Lower lobe of right lung (tissue), 2 donors: ENCODE data around the gene CPNE2. TPM values are rescaled to one million over a fixed set of nuclear protein-coding genes. Genes with fewer than 3 reads are reported as not detected.

Experiments used
- ATAC-seq, 2 donors: fragments of 200-7000 bp; cut with Tn5 transposase; one replicate each; pipeline ENCODE4 v1.9.1; 2020 to 2022; ENCODE audit warnings: mild to moderate bottlenecking in 2 of 2, moderate library complexity in 2 of 2
- DNase-seq: peaks from one replicate; pipeline ENCODE4 v3.0.0-alpha.2; 2020
- H3K27ac ChIP-seq: fragments of 200-600 bp; one replicate; pipeline ENCODE4 v1.8.0; 2022
- H3K27me3 ChIP-seq: fragments of 200-600 bp; one replicate; pipeline ENCODE4 v1.8.0; 2022; ENCODE audit warnings: low read depth
- H3K36me3 ChIP-seq: fragments of 200-600 bp; one replicate; pipeline ENCODE4 v1.8.0; 2022; ENCODE audit warnings: mild to moderate bottlenecking
- H3K4me1 ChIP-seq: fragments of 200-600 bp; one replicate; pipeline ENCODE4 v1.8.0; 2022
- H3K4me3 ChIP-seq: fragments of 200-600 bp; one replicate; pipeline ENCODE4 v1.8.0; 2022; ENCODE audit warnings: mild to moderate bottlenecking
- H3K9me3 ChIP-seq: fragments of 200-600 bp; one replicate; pipeline ENCODE4 v1.8.0; 2022
- intact Hi-C: fragments of 100-400 bp; cut with DNase I; formaldehyde crosslinking; loops from one replicate; pipeline ENCODE4 v1.11.0; 2022
- total RNA-seq: library from RNA; stranded (reverse); fragmentation: NEBNext Ultra II Directional; extraction: Animal tissue kit (Norgen Biotek cat#: 25700); gene quantifications from one replicate; pipeline ENCODE4 v1.2.1, GENCODE V29; 2021
- TF ChIP-seq, protein P1 (sequence below): fragments of 200-600 bp; IDR thresholded peaks from one replicate; pipeline ENCODE4 v1.8.0; 2022; ENCODE audit warnings: antibody characterized with exemption, mild to moderate bottlenecking
- donor health status: DM: no; HTN: yes; CAD: no; lungs with severe emphysema.

CPNE2 gene
- total RNA-seq, 1 donor from 2014 or later, result 55.3 TPM

DNA sequence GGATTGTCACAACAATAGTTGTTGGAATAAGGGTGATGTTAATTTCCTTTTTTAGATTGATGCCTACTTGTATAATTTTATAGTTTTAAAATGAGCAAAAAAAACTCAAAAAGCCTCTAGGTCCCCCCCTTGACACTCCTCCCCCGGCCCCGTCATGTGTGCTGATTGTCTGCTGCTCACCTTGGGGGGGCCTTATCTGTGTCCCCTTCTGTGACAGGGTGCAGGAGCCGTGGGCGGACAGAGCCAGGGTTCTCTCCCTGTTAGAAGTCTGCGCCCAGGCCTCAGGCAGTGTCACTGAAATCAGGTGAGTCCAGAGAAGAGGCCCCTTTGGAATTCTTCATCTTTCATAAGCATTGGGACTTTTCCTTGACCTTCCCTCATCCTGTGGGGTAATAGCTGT, 27.4 kb upstream of the CPNE2 start:
- Histone ChIP-seq H3K27me3 (no peaks in the 10 kb centered on the region), H3K36me3 (peaks cover 12% of the 10 kb centered on the region), H3K4me1 (peaks cover 20% of the 10 kb centered on the region), H3K4me3 (no peak overlapping the region), H3K27ac (no peak overlapping the region), H3K9me3 (no peaks in the 10 kb centered on the region)
- TF ChIP-seq, protein P1, sequence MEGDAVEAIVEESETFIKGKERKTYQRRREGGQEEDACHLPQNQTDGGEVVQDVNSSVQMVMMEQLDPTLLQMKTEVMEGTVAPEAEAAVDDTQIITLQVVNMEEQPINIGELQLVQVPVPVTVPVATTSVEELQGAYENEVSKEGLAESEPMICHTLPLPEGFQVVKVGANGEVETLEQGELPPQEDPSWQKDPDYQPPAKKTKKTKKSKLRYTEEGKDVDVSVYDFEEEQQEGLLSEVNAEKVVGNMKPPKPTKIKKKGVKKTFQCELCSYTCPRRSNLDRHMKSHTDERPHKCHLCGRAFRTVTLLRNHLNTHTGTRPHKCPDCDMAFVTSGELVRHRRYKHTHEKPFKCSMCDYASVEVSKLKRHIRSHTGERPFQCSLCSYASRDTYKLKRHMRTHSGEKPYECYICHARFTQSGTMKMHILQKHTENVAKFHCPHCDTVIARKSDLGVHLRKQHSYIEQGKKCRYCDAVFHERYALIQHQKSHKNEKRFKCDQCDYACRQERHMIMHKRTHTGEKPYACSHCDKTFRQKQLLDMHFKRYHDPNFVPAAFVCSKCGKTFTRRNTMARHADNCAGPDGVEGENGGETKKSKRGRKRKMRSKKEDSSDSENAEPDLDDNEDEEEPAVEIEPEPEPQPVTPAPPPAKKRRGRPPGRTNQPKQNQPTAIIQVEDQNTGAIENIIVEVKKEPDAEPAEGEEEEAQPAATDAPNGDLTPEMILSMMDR, result no peak
- ATAC-seq (no peak), DNase-seq (no peak)
- intact Hi-C loops, result no loop called here

DNA sequence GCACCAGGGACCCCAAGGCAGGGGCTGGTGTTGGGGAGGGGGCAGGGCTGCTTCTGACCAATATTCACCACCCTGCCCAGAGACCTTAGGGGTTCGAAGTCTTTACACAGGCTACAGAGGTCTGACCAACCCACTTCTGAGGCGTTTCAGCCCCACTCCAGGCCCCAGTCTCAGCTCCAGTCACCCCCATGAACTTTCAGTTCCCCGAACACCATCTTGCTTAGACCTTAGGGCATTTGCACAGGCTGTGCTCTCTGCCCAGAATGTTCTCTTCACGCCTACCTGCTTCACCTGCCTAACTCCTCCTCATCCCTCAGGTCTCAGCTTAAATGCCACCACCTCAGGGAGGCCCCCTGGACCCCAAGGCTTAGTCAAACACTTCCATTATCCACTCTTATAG, 25.8 kb upstream of the CPNE2 start:
- H3K27ac ChIP-seq, result no peak overlapping the region
- DNase-seq (no peak), ATAC-seq (no peak)
- intact Hi-C loops, result no loop called here
- H3K36me3 ChIP-seq, result peaks cover 12% of the 10 kb centered on the region
- peaks cover 7% of the 10 kb centered on the region for H3K4me1 ChIP-seq
- H3K27me3 ChIP-seq, result no peaks in the 10 kb centered on the region
- H3K4me3 ChIP-seq, result no peak overlapping the region
- TF ChIP-seq, protein P1, result no peak
- H3K9me3 ChIP-seq, result no peaks in the 10 kb centered on the region

DNA sequence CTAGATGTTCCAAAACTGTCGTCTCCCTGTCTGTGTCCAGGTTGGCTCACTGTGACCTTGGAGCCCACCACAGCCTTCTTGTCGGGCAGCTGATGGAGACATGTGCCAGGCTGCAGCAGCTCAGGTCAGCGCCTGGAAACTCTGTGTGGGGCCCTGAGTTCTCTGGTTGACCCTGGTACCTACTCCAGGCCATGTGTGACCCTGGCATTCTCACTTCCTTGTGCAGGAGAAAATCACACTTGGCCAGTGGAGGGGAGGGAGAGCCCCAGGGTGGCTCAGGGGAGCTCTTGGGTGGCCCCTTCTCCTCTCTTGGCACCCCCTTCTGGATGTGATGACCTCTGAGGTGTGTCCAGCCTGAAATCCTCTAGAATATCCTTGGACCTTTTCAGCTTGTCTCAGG, 25.0 kb upstream of the CPNE2 start:
- DNase-seq (no peak), ATAC-seq (no peak)
- no peak overlapping the region for H3K27ac ChIP-seq
- intact Hi-C loops, result no loop called here
- no peaks in the 10 kb centered on the region for H3K27me3 ChIP-seq
- H3K4me3 ChIP-seq, result no peak overlapping the region
- H3K4me1 ChIP-seq, result peaks cover under 1% of the 10 kb centered on the region
- H3K36me3 ChIP-seq, result peaks cover 17% of the 10 kb centered on the region
- H3K9me3 ChIP-seq, result no peaks in the 10 kb centered on the region
- TF ChIP-seq, protein P1, result no peak

DNA sequence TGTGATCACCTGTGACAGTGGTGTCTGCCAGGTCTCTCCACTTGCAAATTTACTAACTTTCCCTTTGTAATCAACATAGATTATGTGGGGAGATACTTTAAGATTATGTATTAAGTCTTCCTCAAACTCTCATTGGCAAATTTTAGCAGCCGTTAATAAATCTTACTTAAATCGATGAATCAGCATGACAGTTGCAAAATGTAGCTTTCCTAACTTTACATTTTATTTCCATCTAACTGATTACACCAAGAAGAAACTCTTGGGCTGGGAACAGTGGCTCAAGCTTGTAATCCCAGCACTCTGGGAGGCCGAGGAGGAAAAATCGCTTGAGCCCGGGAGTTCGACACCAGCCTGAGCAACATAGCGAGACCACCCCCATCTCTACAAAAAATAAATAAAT, 23.3 kb upstream of the CPNE2 start:
- intact Hi-C loops, result no loop called here
- Histone ChIP-seq H3K4me1 (no peaks in the 10 kb centered on the region), H3K4me3 (no peak overlapping the region), H3K36me3 (peaks cover 28% of the 10 kb centered on the region), H3K9me3 (no peaks in the 10 kb centered on the region), H3K27me3 (no peaks in the 10 kb centered on the region), H3K27ac (no peak overlapping the region)
- TF ChIP-seq, protein P1, result no peak
- no peak for DNase-seq
- ATAC-seq, result no peak

DNA sequence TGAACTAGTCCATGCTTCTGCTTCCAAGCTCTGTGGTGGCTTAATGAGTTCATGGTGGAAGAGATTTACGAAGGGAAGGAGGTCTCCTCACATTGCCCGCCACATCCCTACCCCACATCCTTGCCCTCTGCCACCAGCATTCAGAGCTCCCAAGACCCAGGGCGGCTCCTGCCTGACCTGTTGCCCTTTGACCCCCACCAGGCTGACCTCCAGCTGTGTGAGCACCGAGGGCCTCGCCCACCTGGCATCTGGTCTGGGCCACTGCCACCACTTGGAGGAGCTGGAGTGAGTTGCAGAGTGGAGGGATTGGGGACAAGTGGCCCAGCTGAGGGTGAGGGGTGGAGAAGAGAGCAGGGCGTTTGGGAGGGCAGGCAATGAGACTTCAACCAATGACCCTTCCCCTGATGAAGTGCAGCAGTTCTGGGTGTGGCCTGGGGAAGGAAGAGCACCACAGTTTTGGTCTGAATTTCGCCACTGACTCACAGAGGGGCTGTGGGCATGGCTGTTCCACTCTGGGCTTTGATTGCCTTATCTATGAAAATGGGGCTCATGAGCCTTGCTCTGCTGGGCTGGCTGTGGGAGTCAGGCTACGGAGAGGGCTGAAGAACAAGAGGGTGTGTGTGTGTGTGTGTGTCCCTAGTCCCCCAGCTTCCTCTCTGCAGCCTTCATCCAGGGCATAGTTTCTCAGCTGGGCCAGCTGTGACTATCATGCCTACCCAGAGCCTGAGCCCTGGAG, 22.6 kb upstream of the CPNE2 start:
- Histone ChIP-seq H3K27me3 (no peaks in the 10 kb centered on the region), H3K36me3 (peaks cover 36% of the 10 kb centered on the region), H3K4me3 (no peak overlapping the region), H3K4me1 (no peaks in the 10 kb centered on the region), H3K27ac (no peak overlapping the region), H3K9me3 (no peaks in the 10 kb centered on the region)
- TF ChIP-seq, protein P1, result no peak
- ATAC-seq, result peak; percentile 22 to 32
- DNase-seq, result no peak
- intact Hi-C loops, result no loop called here
